Measurements from ENCODE around the gene HSD3B7. TPM values are rescaled to one million over a fixed set of nuclear protein-coding genes. Genes with fewer than 3 reads are reported as not detected.

HSD3B7 gene
- total RNA-seq, 1 donor = 45.6 TPM

DNA sequence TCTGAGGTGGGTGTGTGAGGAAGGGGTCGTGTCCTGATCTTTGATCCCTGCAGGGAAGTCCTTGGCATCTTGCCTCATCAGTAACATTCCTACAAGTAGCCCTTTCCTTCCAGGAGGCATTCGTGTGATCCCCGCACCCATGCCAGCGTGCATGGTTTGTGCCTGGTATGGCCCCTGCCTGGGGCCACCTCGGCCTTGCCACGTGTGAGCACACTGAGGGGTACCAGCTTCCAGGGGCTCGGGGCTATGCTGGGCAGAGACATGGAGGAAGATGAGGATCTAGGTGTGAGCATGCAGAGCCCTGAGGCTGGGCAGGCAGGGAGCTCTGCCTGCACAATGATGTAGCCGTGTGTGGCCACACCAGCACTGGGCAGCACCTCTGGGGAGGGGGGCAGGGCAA lies 6.0 kb downstream of the HSD3B7 start:
- Histone ChIP-seq H3K36me3 (ENCODE audit: insufficient read depth, low read length) (no peaks in the 10 kb centered on the region), H3K27ac (ENCODE audit: low read depth, low read length) (no peak overlapping the region), H3K9me3 (ENCODE audit: low read depth, low read length) (no peaks in the 10 kb centered on the region), H3K4me2 (ENCODE audit: insufficient read depth, low read length) (no peak overlapping the region), H2AFZ (ENCODE audit: low read length) (no peak overlapping the region), H4K20me1 (ENCODE audit: insufficient read depth, low read length) (no peaks in the 10 kb centered on the region), H3K27me3 (ENCODE audit: insufficient read depth, low read length) (no peaks in the 10 kb centered on the region), H3K4me1 (ENCODE audit: insufficient read depth, low read length) (no peaks in the 10 kb centered on the region), H3K79me2 (ENCODE audit: insufficient read depth, low read length) (no peaks in the 10 kb centered on the region), H3K4me3 (ENCODE audit: insufficient read depth, low read length) (no peak overlapping the region)
- DNase-seq (ENCODE audit: insufficient read length, low spot score, missing footprints) = no peak
- no peak for TF ChIP-seq CTCF (IDR thresholded peaks at IDR 0.05; ENCODE audit: extremely low read depth, low read depth, low read length)

GRCh38 chr16:30992276-30992780 lies 7.3 kb downstream of the HSD3B7 start:
- Histone ChIP-seq H3K4me1 (ENCODE audit: insufficient read depth, low read length) (peaks cover 1% of the 10 kb centered on the region), H3K27ac (ENCODE audit: low read depth, low read length) (no peak overlapping the region), H3K36me3 (ENCODE audit: insufficient read depth, low read length) (no peaks in the 10 kb centered on the region), H4K20me1 (ENCODE audit: insufficient read depth, low read length) (no peaks in the 10 kb centered on the region), H3K79me2 (ENCODE audit: insufficient read depth, low read length) (no peaks in the 10 kb centered on the region), H3K27me3 (ENCODE audit: insufficient read depth, low read length) (no peaks in the 10 kb centered on the region), H2AFZ (ENCODE audit: low read length) (no peak overlapping the region), H3K9me3 (ENCODE audit: low read depth, low read length) (no peaks in the 10 kb centered on the region), H3K4me2 (ENCODE audit: insufficient read depth, low read length) (no peak overlapping the region), H3K4me3 (ENCODE audit: insufficient read depth, low read length) (no peak overlapping the region)
- DNase-seq (ENCODE audit: insufficient read length, low spot score, missing footprints) = no peak
- TF ChIP-seq CTCF (IDR thresholded peaks at IDR 0.05; ENCODE audit: extremely low read depth, low read depth, low read length) = no peak

DNA sequence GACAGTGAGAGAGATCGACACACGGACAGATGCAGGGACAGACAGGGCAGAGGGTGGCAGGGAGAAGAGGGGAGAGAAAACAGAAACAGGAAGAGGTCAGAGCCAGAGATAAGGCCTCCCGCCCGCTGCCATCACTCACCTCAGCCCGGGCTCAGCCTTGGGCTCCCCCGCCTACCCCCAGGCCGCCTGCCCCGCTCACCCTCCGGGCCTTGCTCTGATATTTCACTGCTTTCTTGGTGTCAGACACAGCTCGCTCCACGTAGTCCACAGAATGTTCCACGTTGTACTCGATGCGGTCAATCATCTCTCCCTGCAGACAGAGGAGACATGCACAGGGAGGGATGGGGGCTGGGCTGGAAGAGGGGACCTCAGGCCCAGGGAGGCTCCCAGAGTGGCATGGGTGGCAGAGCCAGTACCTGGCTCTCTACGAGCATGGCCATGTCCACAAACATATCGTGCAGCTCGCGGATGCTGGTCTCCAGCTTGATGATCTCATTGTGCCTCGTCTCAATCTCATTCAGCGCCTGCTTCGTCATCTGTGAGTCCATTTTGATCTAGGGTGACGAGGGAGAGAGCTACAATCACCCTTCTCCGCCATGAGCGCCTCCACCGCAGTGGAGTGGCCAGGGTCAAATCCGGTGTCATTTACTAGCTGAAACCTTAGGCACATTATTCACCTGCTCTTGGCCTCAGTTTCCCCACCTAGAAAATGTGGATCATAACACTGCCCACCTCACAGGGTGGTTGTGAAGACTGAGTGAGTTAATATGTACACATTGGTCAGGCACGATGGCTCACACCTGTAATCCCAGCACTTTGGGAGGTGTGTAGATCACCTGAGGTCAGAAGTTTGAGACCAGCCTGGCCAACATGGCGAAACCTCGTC lies 8.2 kb downstream of the HSD3B7 start:
- Histone ChIP-seq H3K79me2 (ENCODE audit: insufficient read depth, low read length) (no peaks in the 10 kb centered on the region), H3K4me2 (ENCODE audit: insufficient read depth, low read length) (no peak overlapping the region), H3K27ac (ENCODE audit: low read depth, low read length) (no peak overlapping the region), H2AFZ (ENCODE audit: low read length) (no peak overlapping the region), H3K4me3 (ENCODE audit: insufficient read depth, low read length) (no peak overlapping the region), H3K9me3 (ENCODE audit: low read depth, low read length) (no peaks in the 10 kb centered on the region), H4K20me1 (ENCODE audit: insufficient read depth, low read length) (no peaks in the 10 kb centered on the region), H3K4me1 (ENCODE audit: insufficient read depth, low read length) (peaks cover 10% of the 10 kb centered on the region), H3K27me3 (ENCODE audit: insufficient read depth, low read length) (no peaks in the 10 kb centered on the region), H3K36me3 (ENCODE audit: insufficient read depth, low read length) (no peaks in the 10 kb centered on the region)
- DNase-seq (ENCODE audit: insufficient read length, low spot score, missing footprints) = no peak
- TF ChIP-seq CTCF (IDR thresholded peaks at IDR 0.05; ENCODE audit: extremely low read depth, low read depth, low read length) = no peak

- Histone ChIP-seq H3K4me2 (ENCODE audit: insufficient read depth, low read length) (peak overlapping the region; percentile 97), H3K4me3 (ENCODE audit: insufficient read depth, low read length) (no peak overlapping the region)
These were observed 10.9 kb downstream of the HSD3B7 start for GRCh38 chr16:30995927-30996323.

More at GRCh38 chr16:30995927-30996323, 10.9 kb downstream of the HSD3B7 start:
- no peaks in the 10 kb centered on the region for H4K20me1 ChIP-seq (ENCODE audit: insufficient read depth, low read length)
- DNase-seq (ENCODE audit: insufficient read length, low spot score, missing footprints) = no peak
- H3K27me3 ChIP-seq (ENCODE audit: insufficient read depth, low read length) = no peaks in the 10 kb centered on the region
- peak overlapping the region; percentile 63 for H3K27ac ChIP-seq (ENCODE audit: low read depth, low read length)
- no peaks in the 10 kb centered on the region for H3K36me3 ChIP-seq (ENCODE audit: insufficient read depth, low read length)
- peaks cover 26% of the 10 kb centered on the region for H3K4me1 ChIP-seq (ENCODE audit: insufficient read depth, low read length)
- H3K9me3 ChIP-seq (ENCODE audit: low read depth, low read length) = no peaks in the 10 kb centered on the region
- no peak overlapping the region for H2AFZ ChIP-seq (ENCODE audit: low read length)
- H3K79me2 ChIP-seq (ENCODE audit: insufficient read depth, low read length) = no peaks in the 10 kb centered on the region
- no peak for TF ChIP-seq CTCF (IDR thresholded peaks at IDR 0.05; ENCODE audit: extremely low read depth, low read depth, low read length)
